ENCODE measurements around the gene MALRD1.
A peak's percentile ranks its signal among the peaks of the same experiment; 100 is the strongest.

Gene MALRD1

DNA sequence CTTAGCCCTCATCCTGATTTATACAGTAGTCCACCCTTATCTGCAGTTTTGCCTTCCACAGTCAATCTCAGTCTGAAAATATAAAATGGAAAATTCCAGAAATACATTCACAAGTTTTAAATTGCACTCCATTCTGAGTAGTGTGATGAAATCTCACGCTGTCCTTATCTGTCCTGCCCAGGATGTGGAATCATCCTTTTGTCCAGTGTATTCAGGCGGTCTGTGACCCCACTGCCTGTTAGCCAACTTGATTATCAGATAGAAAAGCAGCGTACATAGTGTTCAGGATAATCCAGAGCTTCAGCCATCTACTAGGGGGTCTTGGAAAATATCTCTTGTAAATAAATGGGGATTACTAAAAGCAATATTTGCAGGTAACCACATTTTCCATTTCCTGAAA lies 146.3 kb downstream of the MALRD1 start:
- TF ChIP-seq, protein P1, sequence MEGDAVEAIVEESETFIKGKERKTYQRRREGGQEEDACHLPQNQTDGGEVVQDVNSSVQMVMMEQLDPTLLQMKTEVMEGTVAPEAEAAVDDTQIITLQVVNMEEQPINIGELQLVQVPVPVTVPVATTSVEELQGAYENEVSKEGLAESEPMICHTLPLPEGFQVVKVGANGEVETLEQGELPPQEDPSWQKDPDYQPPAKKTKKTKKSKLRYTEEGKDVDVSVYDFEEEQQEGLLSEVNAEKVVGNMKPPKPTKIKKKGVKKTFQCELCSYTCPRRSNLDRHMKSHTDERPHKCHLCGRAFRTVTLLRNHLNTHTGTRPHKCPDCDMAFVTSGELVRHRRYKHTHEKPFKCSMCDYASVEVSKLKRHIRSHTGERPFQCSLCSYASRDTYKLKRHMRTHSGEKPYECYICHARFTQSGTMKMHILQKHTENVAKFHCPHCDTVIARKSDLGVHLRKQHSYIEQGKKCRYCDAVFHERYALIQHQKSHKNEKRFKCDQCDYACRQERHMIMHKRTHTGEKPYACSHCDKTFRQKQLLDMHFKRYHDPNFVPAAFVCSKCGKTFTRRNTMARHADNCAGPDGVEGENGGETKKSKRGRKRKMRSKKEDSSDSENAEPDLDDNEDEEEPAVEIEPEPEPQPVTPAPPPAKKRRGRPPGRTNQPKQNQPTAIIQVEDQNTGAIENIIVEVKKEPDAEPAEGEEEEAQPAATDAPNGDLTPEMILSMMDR (conservative IDR thresholded peaks at IDR 0.05; ENCODE audit: control insufficient read depth, insufficient read depth, low read depth, low read length): no peak
- H3K4me3 ChIP-seq (ENCODE audit: control insufficient read depth, low read depth, low read length): no peak overlapping the region
- DNase-seq (ENCODE audit: low read depth): peak; percentile 5

DNA sequence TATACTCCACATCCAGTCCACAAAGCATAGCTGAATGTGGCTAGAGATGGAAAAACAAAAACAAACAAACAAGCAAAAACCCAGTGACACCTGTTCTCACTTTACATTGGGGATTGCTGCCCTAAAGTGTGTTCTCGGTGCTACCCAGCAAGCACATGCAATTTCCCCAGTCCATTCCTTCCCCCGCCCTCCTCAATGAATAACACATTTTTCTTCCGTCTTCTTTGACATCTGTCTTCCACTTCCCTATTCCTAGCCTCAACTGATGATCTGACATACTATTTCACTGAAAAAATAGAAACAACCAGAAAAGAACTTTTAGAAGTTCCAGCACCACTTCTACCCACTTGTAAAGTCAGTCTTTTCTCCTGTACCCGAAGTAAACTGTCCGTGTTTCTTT lies 147.1 kb downstream of the MALRD1 start:
- no peak for DNase-seq (ENCODE audit: low read depth)
- TF ChIP-seq, protein P1 (conservative IDR thresholded peaks at IDR 0.05; ENCODE audit: control insufficient read depth, insufficient read depth, low read depth, low read length): no peak
- no peak overlapping the region for H3K4me3 ChIP-seq (ENCODE audit: control insufficient read depth, low read depth, low read length)

DNA sequence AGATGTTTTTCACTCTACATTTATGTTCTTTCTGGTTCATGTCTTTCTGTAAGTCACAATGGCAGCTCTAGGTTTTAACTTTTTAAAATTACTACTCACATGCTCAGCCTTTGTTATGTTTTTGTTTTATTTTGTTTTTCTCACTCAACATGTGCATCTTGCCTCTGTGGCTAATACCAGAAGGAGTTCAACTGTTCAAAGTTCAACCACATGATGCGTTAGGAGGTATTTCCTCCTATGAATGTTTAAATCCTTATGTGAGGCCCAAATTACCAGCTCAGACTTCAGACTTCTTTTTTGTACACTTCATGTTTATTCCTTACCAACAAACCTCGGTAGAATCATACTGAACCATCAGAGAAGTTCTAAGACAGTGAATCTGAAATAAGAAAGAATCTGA lies 151.6 kb downstream of the MALRD1 start:
- DNase-seq (ENCODE audit: low read depth): no peak
- TF ChIP-seq, protein P1 (conservative IDR thresholded peaks at IDR 0.05; ENCODE audit: control insufficient read depth, insufficient read depth, low read depth, low read length): no peak
- no peak overlapping the region for H3K4me3 ChIP-seq (ENCODE audit: control insufficient read depth, low read depth, low read length)

DNA sequence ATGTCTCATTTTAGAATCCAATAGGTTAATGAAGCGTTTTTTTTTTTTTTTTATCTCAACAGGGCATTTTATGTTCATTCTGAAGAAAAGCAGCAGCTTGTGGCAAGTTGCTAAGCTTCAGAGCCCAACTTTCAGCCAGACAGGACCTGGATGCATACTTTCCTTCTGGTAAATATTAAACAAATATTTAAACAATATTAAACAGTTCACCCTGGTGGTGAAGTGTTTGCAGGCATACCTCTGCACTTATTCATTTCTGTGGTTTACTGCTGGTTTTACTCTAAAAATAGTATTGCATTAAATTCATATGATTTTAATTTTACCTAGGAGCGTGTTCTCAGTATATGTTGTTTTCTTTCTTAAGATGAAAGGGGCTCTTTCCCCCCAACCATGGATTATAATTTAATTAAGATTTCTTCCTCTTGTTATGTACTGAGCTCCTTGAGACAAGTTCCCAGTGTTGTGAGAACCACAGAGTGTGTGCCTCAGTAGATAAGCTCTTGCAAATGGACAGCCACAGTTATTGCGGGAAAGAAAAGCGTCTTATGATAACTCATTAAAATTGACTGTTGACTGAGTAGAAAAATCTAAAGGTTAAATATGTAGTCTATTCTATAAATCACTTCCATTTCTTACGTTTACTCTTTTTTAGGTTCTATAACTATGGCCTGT lies 155.8 kb downstream of the MALRD1 start:
- TF ChIP-seq, protein P1 (conservative IDR thresholded peaks at IDR 0.05; ENCODE audit: control insufficient read depth, insufficient read depth, low read depth, low read length): no peak
- no peak for DNase-seq (ENCODE audit: low read depth)
- no peak overlapping the region for H3K4me3 ChIP-seq (ENCODE audit: control insufficient read depth, low read depth, low read length)

DNA sequence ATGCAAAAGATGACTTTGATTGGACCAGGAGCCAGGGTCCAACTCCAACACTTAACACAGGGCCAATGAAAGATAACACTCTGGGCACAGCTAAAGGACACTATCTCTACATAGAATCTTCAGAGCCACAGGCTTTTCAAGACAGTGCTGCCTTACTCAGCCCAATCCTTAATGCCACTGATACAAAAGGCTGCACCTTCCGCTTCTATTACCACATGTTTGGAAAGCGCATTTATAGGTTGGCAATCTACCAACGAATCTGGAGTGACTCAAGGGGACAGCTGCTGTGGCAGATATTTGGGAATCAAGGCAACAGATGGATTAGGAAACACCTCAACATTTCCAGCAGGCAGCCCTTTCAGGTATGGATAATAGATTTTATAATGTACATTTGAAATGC lies 160.7 kb downstream of the MALRD1 start:
- no peak for DNase-seq (ENCODE audit: low read depth)
- TF ChIP-seq, protein P1 (conservative IDR thresholded peaks at IDR 0.05; ENCODE audit: control insufficient read depth, insufficient read depth, low read depth, low read length): no peak
- no peak overlapping the region for H3K4me3 ChIP-seq (ENCODE audit: control insufficient read depth, low read depth, low read length)

DNA sequence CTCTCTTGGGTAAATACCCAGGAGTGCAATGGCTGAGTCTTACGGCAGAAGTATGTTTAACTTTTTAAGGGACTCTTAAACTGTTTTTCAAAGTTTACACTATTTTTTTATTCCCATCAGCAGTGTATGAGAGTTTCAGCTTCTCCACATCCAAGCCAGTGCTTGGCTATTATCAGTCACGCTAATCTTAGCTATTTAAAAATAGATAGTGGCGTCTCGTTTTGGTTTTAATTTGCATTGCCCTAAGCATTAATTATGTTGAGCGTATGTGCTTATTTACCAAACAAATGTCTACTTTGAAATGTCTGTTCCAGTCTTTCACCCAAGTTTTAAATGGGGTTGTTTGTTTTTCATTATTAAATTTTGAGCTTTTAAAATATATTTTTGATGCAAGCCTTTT lies 164.0 kb downstream of the MALRD1 start:
- no peak for DNase-seq (ENCODE audit: low read depth)
- TF ChIP-seq, protein P1 (conservative IDR thresholded peaks at IDR 0.05; ENCODE audit: control insufficient read depth, insufficient read depth, low read depth, low read length): no peak

DNA sequence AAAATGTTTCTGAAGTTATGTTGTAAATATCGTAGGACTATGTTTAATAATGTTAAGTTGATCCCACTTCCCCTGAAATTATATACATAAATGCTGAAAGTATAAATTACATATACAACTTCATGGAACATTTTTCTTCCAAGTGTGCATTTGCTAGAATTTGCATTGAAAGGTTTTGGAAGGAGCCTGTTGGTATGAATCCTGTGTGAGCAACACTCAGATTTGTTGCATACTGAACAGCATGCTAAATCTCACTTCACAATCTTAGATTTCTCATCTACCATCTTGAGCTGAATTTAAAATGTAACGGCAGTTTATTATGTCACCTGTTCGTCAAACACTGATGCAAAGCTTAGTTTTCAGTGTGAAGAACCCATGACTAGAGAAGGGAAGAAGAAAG lies 172.6 kb downstream of the MALRD1 start:
- DNase-seq (ENCODE audit: low read depth): no peak
- TF ChIP-seq, protein P1 (conservative IDR thresholded peaks at IDR 0.05; ENCODE audit: control insufficient read depth, insufficient read depth, low read depth, low read length): no peak
- H3K4me3 ChIP-seq (ENCODE audit: control insufficient read depth, low read depth, low read length): no peak overlapping the region

More for the DNA sequence above, 164.0 kb downstream of the MALRD1 start:
- no peak overlapping the region for H3K4me3 ChIP-seq (ENCODE audit: control insufficient read depth, low read depth, low read length)
